SU-DHL-6 (cell line): ENCODE measurements around the gene KRIT1.

Experiments used
- CTCF ChIP-seq: fragments of 200-600 bp; sonication (generic); IDR thresholded peaks from one replicate; pipeline ENCODE4 v1.5.1; 2017; ENCODE audit warnings: antibody characterized with exemption, mild to moderate bottlenecking, low read length, moderate library complexity; ENCODE audit not compliant: insufficient read depth, poor library complexity, severe bottlenecking
- EZH2phosphoT487 ChIP-seq: fragments of 200-600 bp; sonication (generic), shearing (Covaris generic); conservative IDR thresholded peaks from 2 replicates; pipeline ENCODE4 v1.6.1; 2018; ENCODE audit warnings: mild to moderate bottlenecking, antibody characterized with exemption, low read length, moderate library complexity, mixed read lengths

- TF ChIP-seq CTCF, result no peak
- no peak for TF ChIP-seq EZH2phosphoT487
Observed at GRCh38 chr7:92293896-92294590, 48.3 kb upstream of the KRIT1 start.
